Psoas muscle (tissue), 8 donors: Measurements from ENCODE around the gene TECPR1. TPM values are rescaled to one million over a fixed set of nuclear protein-coding genes. Genes with fewer than 3 reads are reported as not detected.

ENCODE experiments used
- ATAC-seq, 4 donors: fragments of 200-7000 bp; cut with Tn5 transposase; one replicate each; pipeline ENCODE4 v1.9.1; 2020; ENCODE audit warnings: moderate library complexity in 3 of 4, mild to moderate bottlenecking in 2 of 4
- DNase-seq, 2 donors: peaks; one replicate each; pipeline ENCODE4 v3.0.0-alpha.2; 2020
- H3K27ac ChIP-seq: fragments of 200-600 bp; one replicate; pipeline ENCODE4 v1.8.0; 2022
- H3K27me3 ChIP-seq, 3 donors: fragments of 200-600 bp in 1 of 3; one replicate each; pipeline versions ENCODE4 v1.6.1 to v1.8.0; 2013 to 2022; ENCODE audit warnings: low read length in 2 of 3, mild to moderate bottlenecking in 2 of 3, moderate library complexity in 1 of 3; ENCODE audit not compliant: insufficient read depth in 3 of 3
- H3K36me3 ChIP-seq, 2 donors: fragments of 200-600 bp in 1 of 2; one replicate each; pipeline versions ENCODE4 v1.6.1 to v1.8.0; 2013 to 2022; ENCODE audit warnings: low read depth in 1 of 2, mild to moderate bottlenecking in 1 of 2, moderate library complexity in 1 of 2; ENCODE audit not compliant: insufficient read depth in 1 of 2
- H3K4me1 ChIP-seq: fragments of 200-600 bp; one replicate; pipeline ENCODE4 v1.8.0; 2022
- H3K4me3 ChIP-seq: fragments of 200-600 bp; one replicate; pipeline ENCODE4 v1.8.0; 2022; ENCODE audit warnings: mild to moderate bottlenecking
- H3K9me3 ChIP-seq: fragments of 200-600 bp; one replicate; pipeline ENCODE4 v1.8.0; 2022
- WGBS, 3 donors: extraction: QIAGEN DNeasy Blood & Tissue Kit; methylation state at CpG; one replicate each; pipeline versions ENCODE4 v1.1.6 to v1.1.7; 2013; 5-methylcytosine and 5-hydroxymethylcytosine counted together
- intact Hi-C, 2 donors: fragments of 100-400 bp; cut with DNase I; formaldehyde crosslinking; loops; one replicate each; pipeline versions ENCODE4 v1.11.0 to v1.14.2; 2022
- polyA plus RNA-seq, 3 donors: library from polyadenylated mRNA; stranded (reverse); fragments of 200-250 nt; gene quantifications; one replicate each; pipeline ENCODE4 v1.2.3, GENCODE V29; 2013
- total RNA-seq, 4 donors: library from RNA; stranded (reverse); fragmentation: NEBNext Ultra II Directional in 2 of 4; extraction: Animal tissue kit (Norgen Biotek cat#: 25700) in 2 of 4; gene quantifications; one replicate each; pipeline versions ENCODE4 v1.2.1 to v1.2.4, GENCODE V29; 2021 to 2023
- TF ChIP-seq, protein P1 (sequence below): fragments of 200-600 bp; IDR thresholded peaks from one replicate; pipeline ENCODE4 v1.8.0; 2022; ENCODE audit warnings: antibody characterized with exemption
- donor health status: healthy with polysubstance abuse.
- donor health status: DM: no; HTN: no; CAD: no; lungs with moderate emphysema.
- donor health status: Bipolar disorder and iron deficiency.
- donor health status: healthy.
- donor health status: DM: yes; HTN: yes; CAD: no.
- donor health status: DM: no; HTN: no; CAD: no.
- donor health status: DM: no; HTN: no; CAD: no.
- donor health status: DM: yes; HTN: yes; CAD: no.

The TECPR1 gene
- total and polyA plus RNA-seq, 7 donors = 7.0 to 23.0 (median 14.5) TPM

DNA sequence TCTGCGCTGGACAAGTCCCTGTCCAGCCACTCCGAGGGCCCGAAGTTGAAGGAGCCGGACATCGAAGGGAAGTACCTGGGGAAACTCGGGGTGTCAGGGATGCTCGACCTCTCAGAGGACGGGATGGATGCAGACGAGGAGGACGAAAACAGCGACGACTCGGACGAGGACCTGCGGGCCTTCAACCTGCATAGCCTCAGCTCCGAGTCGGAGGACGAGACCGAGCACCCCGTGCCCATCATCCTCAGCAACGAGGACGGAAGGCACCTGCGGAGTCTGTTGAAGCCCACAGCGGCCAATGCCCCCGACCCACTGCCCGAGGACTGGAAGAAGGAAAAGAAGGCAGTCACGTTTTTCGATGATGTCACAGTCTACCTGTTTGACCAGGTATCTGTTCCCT lies 57.8 kb downstream of the TECPR1 start:
- TF ChIP-seq, protein P1, sequence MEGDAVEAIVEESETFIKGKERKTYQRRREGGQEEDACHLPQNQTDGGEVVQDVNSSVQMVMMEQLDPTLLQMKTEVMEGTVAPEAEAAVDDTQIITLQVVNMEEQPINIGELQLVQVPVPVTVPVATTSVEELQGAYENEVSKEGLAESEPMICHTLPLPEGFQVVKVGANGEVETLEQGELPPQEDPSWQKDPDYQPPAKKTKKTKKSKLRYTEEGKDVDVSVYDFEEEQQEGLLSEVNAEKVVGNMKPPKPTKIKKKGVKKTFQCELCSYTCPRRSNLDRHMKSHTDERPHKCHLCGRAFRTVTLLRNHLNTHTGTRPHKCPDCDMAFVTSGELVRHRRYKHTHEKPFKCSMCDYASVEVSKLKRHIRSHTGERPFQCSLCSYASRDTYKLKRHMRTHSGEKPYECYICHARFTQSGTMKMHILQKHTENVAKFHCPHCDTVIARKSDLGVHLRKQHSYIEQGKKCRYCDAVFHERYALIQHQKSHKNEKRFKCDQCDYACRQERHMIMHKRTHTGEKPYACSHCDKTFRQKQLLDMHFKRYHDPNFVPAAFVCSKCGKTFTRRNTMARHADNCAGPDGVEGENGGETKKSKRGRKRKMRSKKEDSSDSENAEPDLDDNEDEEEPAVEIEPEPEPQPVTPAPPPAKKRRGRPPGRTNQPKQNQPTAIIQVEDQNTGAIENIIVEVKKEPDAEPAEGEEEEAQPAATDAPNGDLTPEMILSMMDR = no peak
- ATAC-seq (no peak), DNase-seq (peak in 1 of 2 donors; percentile 39)
- no peaks in the 10 kb centered on the region for H3K27me3 ChIP-seq
- WGBS, 3 donors = 96 to 98% (median 97%) methylated on average over 28 of the region's 28 CpGs
- no peaks in the 10 kb centered on the region for H3K4me1 ChIP-seq
- H3K36me3 ChIP-seq = peaks cover 0 to 69% of the 10 kb centered on the region in 2 donors
- no peaks in the 10 kb centered on the region for H3K9me3 ChIP-seq
- no peak overlapping the region for H3K4me3 ChIP-seq
- H3K27ac ChIP-seq = no peak overlapping the region
- intact Hi-C loops = no loop called here

DNA sequence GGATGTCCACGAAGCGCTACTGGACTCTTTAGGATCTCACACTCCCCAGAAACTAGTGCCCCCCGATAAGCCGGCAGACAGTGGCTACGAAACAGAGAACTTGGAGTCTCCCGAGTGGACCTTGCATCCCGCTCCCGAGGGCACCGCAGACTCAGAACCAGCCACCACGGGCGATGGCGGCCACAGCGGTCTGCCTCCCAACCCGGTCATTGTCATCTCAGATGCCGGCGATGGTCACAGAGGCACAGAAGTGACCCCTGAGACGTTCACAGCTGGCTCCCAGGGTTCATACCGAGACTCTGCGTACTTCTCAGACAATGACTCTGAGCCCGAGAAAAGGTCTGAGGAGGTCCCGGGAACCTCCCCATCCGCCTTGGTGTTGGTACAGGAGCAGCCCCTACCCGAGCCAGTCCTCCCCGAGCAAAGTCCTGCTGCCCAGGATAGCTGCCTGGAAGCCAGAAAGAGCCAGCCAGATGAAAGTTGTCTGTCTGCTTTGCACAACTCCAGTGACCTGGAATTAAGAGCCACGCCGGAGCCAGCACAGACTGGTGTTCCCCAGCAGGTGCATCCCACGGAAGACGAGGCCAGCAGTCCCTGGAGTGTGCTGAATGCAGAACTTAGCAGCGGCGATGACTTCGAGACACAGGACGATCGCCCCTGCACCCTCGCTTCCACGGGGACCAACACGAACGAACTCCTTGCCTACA lies 58.4 kb downstream of the TECPR1 start:
- H3K9me3 ChIP-seq = no peaks in the 10 kb centered on the region
- H3K4me3 ChIP-seq = no peak overlapping the region
- H3K4me1 ChIP-seq = no peaks in the 10 kb centered on the region
- TF ChIP-seq, protein P1 = no peak
- peaks cover 0 to 67% of the 10 kb centered on the region in 2 donors for H3K36me3 ChIP-seq
- H3K27me3 ChIP-seq = no peaks in the 10 kb centered on the region
- no peak overlapping the region for H3K27ac ChIP-seq
- no peak for ATAC-seq
- no peak for DNase-seq
- WGBS, 3 donors = 93 to 97% (median 96%) methylated on average over 37 of the region's 37 CpGs
- intact Hi-C loops = no loop called here

DNA sequence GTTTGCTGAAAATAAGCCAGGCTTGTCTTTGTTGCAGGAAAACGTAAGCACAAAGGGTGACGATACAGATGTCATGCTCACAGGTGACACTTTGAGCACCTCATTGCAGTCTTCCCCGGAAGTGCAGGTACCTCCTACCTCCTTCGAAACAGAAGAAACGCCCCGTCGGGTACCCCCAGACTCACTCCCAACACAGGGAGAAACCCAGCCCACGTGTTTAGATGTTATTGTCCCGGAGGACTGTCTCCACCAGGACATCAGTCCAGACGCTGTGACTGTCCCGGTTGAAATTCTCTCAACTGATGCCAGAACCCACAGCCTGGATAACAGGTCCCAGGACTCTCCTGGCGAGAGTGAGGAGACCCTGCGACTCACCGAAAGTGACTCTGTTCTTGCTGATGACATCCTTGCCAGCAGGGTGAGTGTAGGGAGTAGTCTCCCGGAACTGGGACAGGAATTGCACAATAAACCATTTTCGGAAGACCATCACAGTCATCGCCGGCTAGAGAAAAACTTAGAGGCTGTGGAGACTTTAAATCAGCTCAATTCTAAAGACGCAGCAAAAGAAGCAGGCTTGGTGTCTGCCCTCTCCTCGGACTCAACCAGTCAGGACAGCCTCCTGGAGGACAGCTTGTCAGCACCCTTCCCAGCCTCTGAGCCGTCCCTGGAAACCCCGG lies 59.1 kb downstream of the TECPR1 start:
- Histone ChIP-seq H3K27ac (no peak overlapping the region), H3K9me3 (no peaks in the 10 kb centered on the region), H3K36me3 (peaks cover 0 to 67% of the 10 kb centered on the region in 2 donors), H3K4me3 (no peak overlapping the region), H3K27me3 (no peaks in the 10 kb centered on the region), H3K4me1 (no peaks in the 10 kb centered on the region)
- DNase-seq (no peak), ATAC-seq (peak in 1 of 4 donors; percentile 35)
- TF ChIP-seq, protein P1 = no peak
- 90 to 95% (median 92%) methylated on average over 22 of the region's 22 CpGs for WGBS, 3 donors
- intact Hi-C loops = no loop called here

DNA sequence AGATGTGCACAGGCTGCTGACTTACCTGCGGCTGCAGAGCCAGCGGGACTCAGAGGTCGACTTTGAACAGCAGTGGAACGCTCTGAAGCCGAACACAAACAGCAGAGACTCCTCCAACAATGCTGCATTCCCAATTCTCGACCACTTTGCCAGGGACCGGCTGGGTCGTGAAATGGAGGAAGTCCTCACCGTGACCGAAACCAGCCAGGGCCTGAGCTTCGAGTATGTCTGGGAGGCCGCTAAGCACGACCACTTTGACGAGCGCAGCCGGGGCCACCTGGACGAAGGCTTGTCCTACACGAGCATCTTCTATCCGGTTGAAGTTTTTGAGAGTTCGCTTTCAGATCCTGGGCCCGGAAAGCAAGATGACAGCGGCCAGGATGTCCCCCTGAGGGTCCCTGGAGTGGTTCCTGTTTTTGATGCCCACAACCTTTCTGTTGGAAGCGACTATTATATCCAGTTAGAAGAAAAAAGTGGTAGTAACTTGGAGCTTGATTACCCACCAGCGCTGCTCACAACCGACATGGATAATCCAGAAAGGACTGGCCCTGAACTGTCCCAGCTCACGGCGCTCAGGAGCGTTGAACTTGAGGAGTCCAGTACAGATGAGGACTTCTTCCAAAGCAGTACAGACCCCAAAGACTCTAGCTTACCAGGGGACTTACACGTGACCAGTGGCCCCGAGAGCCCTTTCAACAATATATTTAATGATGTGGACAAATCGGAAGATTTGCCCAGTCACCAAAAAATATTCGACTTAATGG lies 60.2 kb downstream of the TECPR1 start:
- Histone ChIP-seq H3K36me3 (peaks cover 0 to 63% of the 10 kb centered on the region in 2 donors), H3K27ac (no peak overlapping the region), H3K27me3 (no peaks in the 10 kb centered on the region), H3K4me3 (no peak overlapping the region), H3K4me1 (peaks cover 4% of the 10 kb centered on the region), H3K9me3 (no peaks in the 10 kb centered on the region)
- intact Hi-C loops = no loop called here
- TF ChIP-seq, protein P1 = no peak
- WGBS, 3 donors = 94 to 95% (median 95%) methylated on average over 32 of the region's 32 CpGs
- DNase-seq (no peak), ATAC-seq (no peak)
